Peyer's patch (tissue), 4 donors: ENCODE results near the gene PIGR. TPM values are rescaled to one million over a fixed set of nuclear protein-coding genes. Genes with fewer than 3 reads are reported as not detected.

Experiments used
- DNase-seq, 3 donors: peaks; one replicate each; pipeline ENCODE4 v3.0.0-alpha.2; 2017 to 2019
- H3K27ac ChIP-seq, 4 donors: fragments of 200-600 bp; sonication (generic); one replicate each; pipeline ENCODE4 v1.5.1; 2016 to 2019
- H3K27me3 ChIP-seq, 2 donors: fragments of 200-600 bp; sonication (generic); one replicate each; pipeline ENCODE4 v1.5.1; 2019
- H3K36me3 ChIP-seq, 3 donors: fragments of 200-600 bp; sonication (generic); one replicate each; pipeline ENCODE4 v1.5.1; 2016 to 2019
- H3K4me1 ChIP-seq, 4 donors: fragments of 200-600 bp; sonication (generic); one replicate each; pipeline ENCODE4 v1.5.1; 2016 to 2019
- H3K4me3 ChIP-seq, 4 donors: fragments of 200-600 bp; sonication (generic); 1 replicate in 3 of 4; 2 replicates in 1 of 4; pipeline ENCODE4 v1.5.1; 2016 to 2019; ENCODE audit warnings: mild to moderate bottlenecking in 1 of 4
- H3K9me3 ChIP-seq, 4 donors: fragments of 200-600 bp; sonication (generic); one replicate each; pipeline ENCODE4 v1.5.1; 2016 to 2019; ENCODE audit warnings: mild to moderate bottlenecking in 1 of 4
- POLR2A ChIP-seq, 2 donors: fragments of 450-650 bp; IDR thresholded peaks; one replicate each; pipeline ENCODE4 v1.5.1; 2017; ENCODE audit warnings: antibody characterized with exemption in 2 of 2, mild to moderate bottlenecking in 2 of 2, moderate library complexity in 2 of 2
- total RNA-seq, 4 donors: library from RNA; depleted of rRNA; stranded (reverse); fragments of >200 nt; gene quantifications; one replicate each; pipeline ENCODE4 v1.1.0, GENCODE V29; 2016
- TF ChIP-seq, protein P1 (sequence below), 6 experiments: fragments of 450-650 bp in 4 of 6; fragments of 200-600 bp in 2 of 6; sonication (generic) in 1 of 6; IDR thresholded peaks; one replicate each; pipeline ENCODE4 v1.5.1; 2017 to 2019; ENCODE audit warnings: antibody characterized with exemption in 6 of 6, mild to moderate bottlenecking in 3 of 6, moderate library complexity in 1 of 6

PIGR gene
- total RNA-seq, 4 donors from 2014 or later, result 588 to 3,176 (median 2,192) TPM

DNA sequence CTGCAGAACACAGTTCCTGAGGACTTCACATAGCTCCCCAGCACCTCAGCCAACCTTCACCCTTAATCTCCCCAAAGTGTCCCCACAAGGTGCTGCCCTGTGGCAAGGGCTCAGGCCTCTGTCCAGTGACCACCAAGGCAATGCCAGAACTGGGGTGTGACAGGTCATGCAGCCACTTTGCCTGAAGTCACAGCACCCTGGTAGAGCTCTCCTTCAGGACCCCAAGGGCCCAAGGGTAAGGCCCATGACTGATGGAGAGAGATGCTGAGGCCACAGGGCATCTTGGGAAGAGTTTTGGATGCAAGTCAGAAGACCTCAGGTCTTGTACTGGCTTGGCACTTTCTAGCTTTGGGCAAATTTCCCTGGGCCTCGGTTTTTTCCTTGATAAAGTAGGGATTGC is 23.7 kb downstream of the PIGR start:
- Histone ChIP-seq H3K4me1 (peaks cover 0 to 38% (median 25%) of the 10 kb centered on the region in 4 donors), H3K27ac (peak overlapping the region; percentile 75 to 89 (median 88)), H3K4me3 (peak overlapping the region in 2 of 4 donors; percentile 11 to 56), H3K36me3 (no peaks in the 10 kb centered on the region), H3K9me3 (no peaks in the 10 kb centered on the region), H3K27me3 (no peaks in the 10 kb centered on the region)
- TF ChIP-seq POLR2A (IDR thresholded peaks at IDR 0.05), result no peak
- TF ChIP-seq, protein P1, sequence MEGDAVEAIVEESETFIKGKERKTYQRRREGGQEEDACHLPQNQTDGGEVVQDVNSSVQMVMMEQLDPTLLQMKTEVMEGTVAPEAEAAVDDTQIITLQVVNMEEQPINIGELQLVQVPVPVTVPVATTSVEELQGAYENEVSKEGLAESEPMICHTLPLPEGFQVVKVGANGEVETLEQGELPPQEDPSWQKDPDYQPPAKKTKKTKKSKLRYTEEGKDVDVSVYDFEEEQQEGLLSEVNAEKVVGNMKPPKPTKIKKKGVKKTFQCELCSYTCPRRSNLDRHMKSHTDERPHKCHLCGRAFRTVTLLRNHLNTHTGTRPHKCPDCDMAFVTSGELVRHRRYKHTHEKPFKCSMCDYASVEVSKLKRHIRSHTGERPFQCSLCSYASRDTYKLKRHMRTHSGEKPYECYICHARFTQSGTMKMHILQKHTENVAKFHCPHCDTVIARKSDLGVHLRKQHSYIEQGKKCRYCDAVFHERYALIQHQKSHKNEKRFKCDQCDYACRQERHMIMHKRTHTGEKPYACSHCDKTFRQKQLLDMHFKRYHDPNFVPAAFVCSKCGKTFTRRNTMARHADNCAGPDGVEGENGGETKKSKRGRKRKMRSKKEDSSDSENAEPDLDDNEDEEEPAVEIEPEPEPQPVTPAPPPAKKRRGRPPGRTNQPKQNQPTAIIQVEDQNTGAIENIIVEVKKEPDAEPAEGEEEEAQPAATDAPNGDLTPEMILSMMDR (IDR thresholded peaks at IDR 0.05), result no peak
- DNase-seq, result no peak

DNA sequence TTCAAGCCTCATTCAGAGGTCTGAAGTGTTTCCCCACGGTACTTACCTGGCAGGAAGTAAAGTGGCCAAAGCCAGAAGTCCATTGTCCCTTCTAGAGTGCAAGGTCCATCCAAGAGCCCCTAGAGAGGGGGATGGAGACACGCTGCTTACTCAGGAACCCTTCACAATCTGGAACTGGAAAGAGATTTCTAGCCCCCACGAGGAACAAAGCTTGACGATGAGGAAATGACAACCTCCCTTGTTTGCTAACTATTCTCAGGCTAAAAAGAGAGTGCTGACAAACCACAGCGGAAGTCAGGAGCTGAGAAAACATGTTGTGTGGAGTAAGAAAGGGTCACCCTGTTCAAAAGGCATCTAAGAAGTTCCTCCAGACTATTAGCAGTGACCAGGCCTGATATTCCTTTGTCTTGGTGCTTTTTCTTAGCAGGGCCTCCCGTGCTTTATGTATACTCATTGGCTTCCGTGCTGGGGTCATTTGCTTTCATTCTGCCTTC is 24.4 kb downstream of the PIGR start, which contains the start of gene FCMR:
Gene FCMR (minus strand): TSS at position 170 of the 494 bp plus-strand sequence. CDS start 87 bp downstream, at position 83.
- TF ChIP-seq POLR2A (IDR thresholded peaks at IDR 0.05), result peak in 1 of 2 donors; percentile 42
- TF ChIP-seq, protein P1 (IDR thresholded peaks at IDR 0.05), result no peak

DNA sequence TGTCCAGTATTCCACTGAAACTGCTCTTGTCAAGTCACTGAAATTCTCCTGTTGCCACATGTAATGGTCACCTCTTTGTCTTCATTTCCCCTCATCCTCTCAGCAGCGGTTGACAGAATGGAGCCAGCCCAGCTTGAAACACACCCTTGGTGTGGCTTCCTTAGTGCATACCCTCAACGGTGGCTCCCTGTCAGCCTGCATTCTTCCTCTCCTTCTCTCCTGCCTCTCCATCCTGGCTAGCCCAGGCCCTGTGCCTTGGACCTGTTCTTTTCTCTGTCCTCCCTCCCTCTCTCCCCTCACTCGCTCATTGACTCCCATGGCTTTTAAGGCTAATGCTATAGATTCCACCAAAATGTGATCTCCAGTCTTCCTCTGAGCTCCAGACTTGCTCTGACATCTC is 28.2 kb downstream of the PIGR start:
- H3K4me1 ChIP-seq, result peaks cover 0 to 20% (median 4%) of the 10 kb centered on the region in 4 donors
- H3K9me3 ChIP-seq, result no peaks in the 10 kb centered on the region
- no peak for DNase-seq
- peak overlapping the region in 1 of 4 donors; percentile 89 for H3K27ac ChIP-seq
- no peaks in the 10 kb centered on the region for H3K27me3 ChIP-seq
- H3K36me3 ChIP-seq, result no peaks in the 10 kb centered on the region
- peak overlapping the region in 2 of 4 donors; percentile 48 to 56 for H3K4me3 ChIP-seq
- TF ChIP-seq POLR2A (IDR thresholded peaks at IDR 0.05), result no peak
- TF ChIP-seq, protein P1 (IDR thresholded peaks at IDR 0.05), result no peak

More for the DNA sequence above, 24.4 kb downstream of the PIGR start, which contains the start of gene FCMR:
- Histone ChIP-seq H3K27me3 (no peaks in the 10 kb centered on the region), H3K9me3 (no peaks in the 10 kb centered on the region), H3K4me3 (peak within 1 kb of the TSS; percentile 36 to 56 (median 44)), H3K36me3 (no peaks in the 10 kb centered on the region), H3K27ac (peak within 1 kb of the TSS; percentile 75 to 89 (median 88)), H3K4me1 (peaks cover 0 to 35% (median 25%) of the 10 kb centered on the region in 4 donors)
- peak in 2 of 3 donors; percentile 85 to 86 for DNase-seq

DNA sequence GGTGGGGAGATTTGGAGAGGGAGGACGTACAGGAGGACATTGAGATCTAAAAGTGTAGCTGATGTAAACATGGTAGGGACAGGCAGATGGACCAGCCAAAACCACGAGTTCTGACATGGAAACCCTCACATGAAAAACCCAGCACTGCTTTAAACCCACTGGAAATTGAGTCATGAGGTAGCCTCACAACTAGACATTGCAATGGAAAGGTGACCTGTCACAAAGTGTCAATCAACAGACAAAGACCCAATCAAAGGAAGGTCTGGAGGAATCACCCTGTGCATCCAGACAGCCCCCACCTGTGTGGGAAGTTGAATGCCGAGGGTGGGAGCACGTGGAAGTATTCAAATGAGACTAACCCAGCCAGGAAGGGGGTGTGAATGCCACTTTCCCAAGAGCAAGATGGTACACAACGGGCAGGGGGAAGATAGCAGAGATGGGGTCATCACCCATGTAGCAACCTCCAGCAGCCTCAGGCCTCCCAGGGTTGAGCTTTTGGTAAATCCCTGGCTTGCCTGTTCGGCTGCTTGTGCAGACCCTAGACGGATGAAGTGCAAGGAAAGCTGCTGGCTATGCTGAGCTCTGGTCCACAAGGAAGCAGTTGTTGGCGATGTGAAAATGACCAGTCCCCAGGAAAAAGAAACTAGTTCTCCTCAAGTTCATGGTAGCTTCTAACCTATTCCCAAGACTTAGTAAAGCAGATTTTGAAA is 30.1 kb downstream of the PIGR start:
- peak overlapping the region in 1 of 4 donors; percentile 89 for H3K27ac ChIP-seq
- H3K27me3 ChIP-seq, result no peaks in the 10 kb centered on the region
- H3K36me3 ChIP-seq, result no peaks in the 10 kb centered on the region
- H3K9me3 ChIP-seq, result no peaks in the 10 kb centered on the region
- peak overlapping the region in 2 of 4 donors; percentile 16 to 56 for H3K4me3 ChIP-seq
- peaks cover 0 to 16% (median 5%) of the 10 kb centered on the region in 4 donors for H3K4me1 ChIP-seq
- TF ChIP-seq, protein P1 (IDR thresholded peaks at IDR 0.05), result no peak
- TF ChIP-seq POLR2A (IDR thresholded peaks at IDR 0.05), result no peak
- DNase-seq, result no peak

DNA sequence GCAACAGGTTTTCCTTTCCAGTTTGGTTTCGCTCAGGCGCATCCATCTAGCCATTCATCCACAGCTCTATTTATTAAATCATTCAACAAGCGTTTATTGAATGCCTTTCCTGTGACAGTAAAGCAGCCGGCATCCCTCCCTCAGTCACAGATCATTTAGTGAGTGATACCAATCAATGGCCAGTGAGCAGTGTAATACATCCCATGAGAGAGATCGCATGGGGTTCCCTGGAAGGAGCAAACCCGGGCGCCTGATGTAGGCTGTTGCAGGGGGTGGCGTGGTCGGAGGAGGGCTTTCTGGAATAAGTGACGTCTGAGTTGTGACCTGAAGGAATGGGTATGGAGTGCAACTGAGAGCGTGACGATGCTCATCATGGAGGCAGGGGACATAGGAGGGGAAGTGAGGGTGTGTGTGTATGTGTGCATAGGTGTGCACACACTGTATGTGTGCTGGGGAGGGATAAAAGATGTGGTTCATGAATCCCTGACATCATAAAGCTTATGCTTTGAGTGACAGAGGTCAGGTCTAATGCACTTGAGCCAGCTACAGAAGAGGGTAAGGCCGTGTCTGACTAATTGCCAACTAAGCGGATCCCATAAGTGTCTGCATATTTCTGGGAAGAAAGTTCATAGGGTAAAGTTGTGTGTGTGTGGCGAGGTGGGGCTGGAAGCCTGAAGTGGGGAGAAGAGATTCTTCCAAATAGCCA is 31.1 kb downstream of the PIGR start:
- Histone ChIP-seq H3K27me3 (no peaks in the 10 kb centered on the region), H3K9me3 (no peaks in the 10 kb centered on the region), H3K36me3 (no peaks in the 10 kb centered on the region), H3K4me1 (peaks cover 0 to 16% (median 8%) of the 10 kb centered on the region in 4 donors), H3K4me3 (peak overlapping the region in 1 of 4 donors; percentile 56), H3K27ac (peak overlapping the region in 1 of 4 donors; percentile 89)
- no peak for DNase-seq
- no peak for TF ChIP-seq POLR2A (IDR thresholded peaks at IDR 0.05)
- TF ChIP-seq, protein P1 (IDR thresholded peaks at IDR 0.05), result no peak
